HepG2 (cell line): ENCODE results near the gene DNAAF8.

Experiments
- ARNTL ChIP-seq: sonication (generic); formaldehyde crosslinking; IDR thresholded peaks from 2 replicates; pipeline ENCODE4 v1.4.0; 2020; ENCODE audit warnings: mild to moderate bottlenecking, missing genetic modification reagents
- CTCF ChIP-seq: sonication (generic); formaldehyde crosslinking; IDR thresholded peaks from 2 replicates; pipeline ENCODE4 v1.5.0; 2020; ENCODE audit warnings: mild to moderate bottlenecking, missing genetic modification reagents, moderate library complexity
- EP300 ChIP-seq, 3 experiments: sonication (generic) in 1 of 3; formaldehyde crosslinking in 1 of 3; IDR thresholded peaks; 2 replicates each; pipeline versions ENCODE4 v1.5.1 to v1.6.1; 2011 to 2020; ENCODE audit warnings: low read depth in 2 of 3, low read length in 2 of 3, borderline replicate concordance in 1 of 3, improper control_type of control experiment in 1 of 3, mild to moderate bottlenecking in 1 of 3, missing genetic modification reagents in 1 of 3, moderate library complexity in 1 of 3
- JUN ChIP-seq: sonication (generic); formaldehyde crosslinking; IDR thresholded peaks from 2 replicates; pipeline ENCODE4 v1.4.0; 2020; ENCODE audit warnings: mild to moderate bottlenecking, missing genetic modification reagents
- POLR2A ChIP-seq, 2 experiments: IDR thresholded peaks; 2 replicates each; pipeline ENCODE4 v1.6.1; 2011; ENCODE audit warnings: low read depth in 2 of 2, low read length in 2 of 2, mild to moderate bottlenecking in 1 of 2, moderate library complexity in 1 of 2; ENCODE audit not compliant: insufficient read depth in 1 of 2
- STAG1 ChIP-seq: sonication (generic); formaldehyde crosslinking; IDR thresholded peaks from 2 replicates; pipeline ENCODE4 v1.4.0; 2020; ENCODE audit warnings: missing genetic modification reagents
- TCF7 ChIP-seq: sonication (generic); IDR thresholded peaks from 2 replicates; pipeline ENCODE4 v1.6.1; 2016; ENCODE audit warnings: antibody characterized with exemption, low read depth
- TOE1 ChIP-seq: sonication (generic); formaldehyde crosslinking; IDR thresholded peaks from 2 replicates; pipeline ENCODE4 v1.4.0; 2020; ENCODE audit warnings: mild to moderate bottlenecking, missing genetic modification reagents
- ZNF317 ChIP-seq: sonication (generic); formaldehyde crosslinking; IDR thresholded peaks from 2 replicates; pipeline ENCODE4 v1.5.0; 2020; ENCODE audit warnings: mild to moderate bottlenecking, missing genetic modification reagents

GRCh38 chr16:4780235-4780634, 45.9 kb downstream of the DNAAF8 start:
- TF ChIP-seq TOE1 (CRISPR knock-in tag) (no peak), POLR2A (IDR thresholded peaks at IDR 0.05; ENCODE audit: insufficient read depth in 1 of 2, low read depth in 2 of 2, low read length in 2 of 2) (no peak), EP300 (IDR thresholded peaks at IDR 0.05; ENCODE audit: low read depth in 2 of 2, low read length in 2 of 2) (no peak), EP300 (CRISPR knock-in tag; IDR thresholded peaks at IDR 0.05; ENCODE audit: borderline replicate concordance) (no peak), CTCF (no peak), STAG1 (CRISPR knock-in tag) (no peak), TCF7 (no peak), ARNTL (CRISPR knock-in tag) (no peak), ZNF317 (no peak), JUN (no peak)
